ENCODE data around the gene CHD6. TPM values are rescaled to one million over a fixed set of nuclear protein-coding genes. Genes with fewer than 3 reads are reported as not detected.

CHD6 gene
- total RNA-seq, 1 experiment from 2014 or later = 26.6 TPM

DNA sequence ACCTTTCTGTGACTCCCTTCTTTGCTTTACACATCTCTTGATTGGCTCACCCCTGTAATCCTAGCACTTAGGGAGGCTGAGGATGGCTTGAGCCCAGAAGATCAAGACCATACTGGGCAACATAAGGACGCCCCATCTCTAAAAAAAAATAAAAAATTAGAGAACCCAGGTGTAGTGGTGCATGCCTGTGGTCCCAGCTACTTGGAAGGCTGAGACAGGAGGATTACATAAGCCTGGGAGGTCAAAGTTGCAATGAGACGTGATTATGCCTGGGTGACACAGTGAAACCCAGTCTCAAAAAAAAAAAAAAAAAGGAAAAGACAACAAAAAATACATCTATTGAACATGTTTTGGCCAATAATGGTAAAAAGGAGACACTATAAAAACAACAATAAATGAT is 37.8 kb downstream of the CHD6 start:
- H3K27ac ChIP-seq (ENCODE audit: low read depth, low read length) = no peak overlapping the region
- TF ChIP-seq, protein P1, sequence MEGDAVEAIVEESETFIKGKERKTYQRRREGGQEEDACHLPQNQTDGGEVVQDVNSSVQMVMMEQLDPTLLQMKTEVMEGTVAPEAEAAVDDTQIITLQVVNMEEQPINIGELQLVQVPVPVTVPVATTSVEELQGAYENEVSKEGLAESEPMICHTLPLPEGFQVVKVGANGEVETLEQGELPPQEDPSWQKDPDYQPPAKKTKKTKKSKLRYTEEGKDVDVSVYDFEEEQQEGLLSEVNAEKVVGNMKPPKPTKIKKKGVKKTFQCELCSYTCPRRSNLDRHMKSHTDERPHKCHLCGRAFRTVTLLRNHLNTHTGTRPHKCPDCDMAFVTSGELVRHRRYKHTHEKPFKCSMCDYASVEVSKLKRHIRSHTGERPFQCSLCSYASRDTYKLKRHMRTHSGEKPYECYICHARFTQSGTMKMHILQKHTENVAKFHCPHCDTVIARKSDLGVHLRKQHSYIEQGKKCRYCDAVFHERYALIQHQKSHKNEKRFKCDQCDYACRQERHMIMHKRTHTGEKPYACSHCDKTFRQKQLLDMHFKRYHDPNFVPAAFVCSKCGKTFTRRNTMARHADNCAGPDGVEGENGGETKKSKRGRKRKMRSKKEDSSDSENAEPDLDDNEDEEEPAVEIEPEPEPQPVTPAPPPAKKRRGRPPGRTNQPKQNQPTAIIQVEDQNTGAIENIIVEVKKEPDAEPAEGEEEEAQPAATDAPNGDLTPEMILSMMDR (IDR thresholded peaks at IDR 0.05 in 2 of 3, conservative IDR thresholded peaks at IDR 0.05 in 1 of 3; ENCODE audit: borderline replicate concordance in 1 of 3, insufficient read depth in 1 of 3, low read depth in 2 of 3, low read length in 2 of 3) = no peak
- TF ChIP-seq ELF1 (IDR thresholded peaks at IDR 0.05; ENCODE audit: borderline replicate concordance, low read depth) (no peak), CEBPB (IDR thresholded peaks at IDR 0.05; ENCODE audit: low read depth) (no peak), YY1 (IDR thresholded peaks at IDR 0.05; ENCODE audit: extremely low read depth, insufficient replicate concordance, low read depth, low read length) (no peak), SP1 (IDR thresholded peaks at IDR 0.05; ENCODE audit: low read depth) (no peak), EGR1 (IDR thresholded peaks at IDR 0.05; ENCODE audit: low read depth) (no peak), POLR2A (IDR thresholded peaks at IDR 0.05; ENCODE audit: borderline replicate concordance, extremely low read depth, insufficient read depth, insufficient read length) (no peak), REST (IDR thresholded peaks at IDR 0.05; ENCODE audit: low read depth) (no peak), RAD21 (IDR thresholded peaks at IDR 0.05; ENCODE audit: low read depth) (no peak), EZH2 (IDR thresholded peaks at IDR 0.05) (no peak)
- H3K79me2 ChIP-seq (ENCODE audit: insufficient read depth, low read length) = peaks cover 29% of the 10 kb centered on the region
- no peaks in the 10 kb centered on the region for H3K4me1 ChIP-seq (ENCODE audit: control insufficient read depth in 1 of 2, insufficient read depth in 2 of 2, low read length in 2 of 2)
- RAD21 ChIA-PET (ENCODE audit: low non-redundant PET in 1 of 2, low total read pairs in 2 of 2, uncharacterized antibody in 2 of 2, unreplicated experiment in 2 of 2) = interaction anchor here in 1 of 2 experiments (0.7 kb wide), 1 partner anchor 118 kb away, joined by 5 read pairs; no protein-coding TSS in a partner anchor
- no peaks in the 10 kb centered on the region; the same call in 1 of the 2 replicates for H4K20me1 ChIP-seq (ENCODE audit: insufficient read depth)
- DNase-seq (ENCODE audit: low read depth, low spot score) = no peak
- no peak overlapping the region for H3K4me2 ChIP-seq (ENCODE audit: low read length)
- H3K9ac ChIP-seq (ENCODE audit: low read length) = no peak overlapping the region
- BruUV-seq (replicated peaks) = no TSS peak
- no peaks in the 10 kb centered on the region for H3K9me3 ChIP-seq (ENCODE audit: control insufficient read depth in 1 of 2, insufficient read depth in 1 of 2, low read depth in 1 of 2, low read length in 2 of 2)
- CTCF ChIA-PET = interaction anchor here (1.8 kb wide), 1 partner anchor 9 kb away, joined by 9 read pairs; no protein-coding TSS in a partner anchor
- H3K27me3 ChIP-seq (ENCODE audit: insufficient read depth, low read length) = no peaks in the 10 kb centered on the region
- no peaks in the 10 kb centered on the region for H3K9me2 ChIP-seq (ENCODE audit: insufficient read depth)
- H3K36me3 ChIP-seq (ENCODE audit: control insufficient read depth in 1 of 2, insufficient read depth in 2 of 2, low read length in 2 of 2) = no peaks in the 10 kb centered on the region
- POLR2A ChIA-PET = no interaction called here
- no peak for ATAC-seq
- H2AFZ ChIP-seq (ENCODE audit: low read depth, low read length, poor library complexity, severe bottlenecking) = no peak overlapping the region
- H3K4me3 ChIP-seq (replicated peaks in 1 of 2; ENCODE audit: low read depth in 1 of 2, low read length in 2 of 2) = no peak overlapping the region
- intact Hi-C loops (cut with micrococcal nuclease) = no loop called here

Measured in HCT116 (cell line).